HG03432 (cell line): ENCODE measurements around the gene NUP210L.

ENCODE experiments used
- ATAC-seq: cut with Tn5 transposase; IDR thresholded peaks from one replicate; pipeline ENCODE4 v1.9.1; 2021; ENCODE audit warnings: mild to moderate bottlenecking, moderate library complexity; ENCODE audit not compliant: unreplicated experiment

Gene NUP210L

GRCh38 chr1:153968000-153968363 is 186.9 kb downstream of the NUP210L start:
- no peak for ATAC-seq

DNA sequence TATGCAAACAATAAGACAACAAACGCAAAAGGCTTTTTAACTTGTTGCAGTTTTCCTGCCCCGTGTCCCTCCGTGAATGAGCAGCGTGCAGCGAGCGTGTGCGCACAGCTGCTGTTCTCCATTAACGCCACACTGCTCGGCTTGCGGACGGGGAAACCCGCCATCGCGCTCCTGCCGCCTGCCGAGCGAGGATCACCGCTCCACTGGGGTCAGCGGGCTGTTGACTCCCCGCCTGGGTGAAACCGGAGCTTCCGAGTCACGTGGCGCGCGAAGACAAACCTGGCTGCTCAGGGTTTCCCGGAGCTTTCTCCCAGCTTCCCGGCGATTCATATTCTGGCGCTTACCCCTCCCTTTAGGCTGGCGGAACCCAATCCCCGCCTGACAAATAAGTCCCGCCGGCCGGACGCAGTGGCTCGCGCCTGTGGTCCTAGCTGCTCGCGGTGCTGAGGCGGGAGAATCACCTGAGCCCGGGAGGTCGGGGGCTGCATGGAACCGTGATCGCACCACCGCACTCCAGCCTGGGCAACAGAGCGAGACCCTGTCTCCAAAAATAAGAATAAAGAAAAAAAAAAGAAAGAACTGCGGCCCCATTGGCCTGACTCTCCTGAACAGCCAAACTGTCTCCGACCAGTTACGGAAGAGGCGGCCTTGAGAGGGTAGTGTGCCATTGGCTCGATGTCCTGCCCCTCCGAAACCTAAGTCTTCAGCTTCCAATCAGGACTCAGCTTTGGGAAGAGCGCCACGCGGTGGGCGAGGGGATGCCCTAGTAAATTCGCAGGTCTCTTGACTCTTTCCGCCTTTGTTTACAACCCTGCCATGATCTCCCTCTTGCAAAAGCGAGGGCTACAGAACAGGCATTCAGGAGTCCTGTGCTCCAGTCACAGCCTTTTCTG is 187.5 kb downstream of the NUP210L start, which contains the start of gene CREB3L4:
Gene CREB3L4 (plus strand): TSS at position 796 of the 893 bp plus-strand sequence. CDS start 624 bp downstream, outside the sequence.
- peak; percentile 72 for ATAC-seq

DNA sequence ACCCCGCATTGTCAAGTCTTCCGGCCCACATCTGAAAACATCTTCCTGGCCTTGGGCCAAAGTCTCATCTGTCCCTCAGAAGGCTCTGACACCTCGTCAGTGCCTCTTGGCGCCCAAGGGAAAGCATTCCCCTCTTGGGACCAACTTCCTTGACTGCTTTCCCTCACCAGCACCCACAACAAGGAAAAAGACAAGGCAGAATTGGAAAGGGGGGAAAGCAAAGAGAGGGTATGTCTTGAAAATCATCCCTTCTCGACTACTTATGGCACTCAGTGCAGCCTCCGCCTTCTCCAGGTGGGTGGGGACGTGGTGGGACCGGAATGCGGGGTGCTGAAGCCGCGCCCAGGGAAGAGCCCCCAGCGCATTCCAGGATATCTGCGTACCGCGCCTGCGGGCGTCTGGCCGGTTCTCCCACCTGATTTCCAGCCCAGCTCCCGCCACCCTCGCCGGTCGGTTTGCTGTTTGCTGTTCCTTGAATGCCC is 191.0 kb downstream of the NUP210L start:
- no peak for ATAC-seq

DNA sequence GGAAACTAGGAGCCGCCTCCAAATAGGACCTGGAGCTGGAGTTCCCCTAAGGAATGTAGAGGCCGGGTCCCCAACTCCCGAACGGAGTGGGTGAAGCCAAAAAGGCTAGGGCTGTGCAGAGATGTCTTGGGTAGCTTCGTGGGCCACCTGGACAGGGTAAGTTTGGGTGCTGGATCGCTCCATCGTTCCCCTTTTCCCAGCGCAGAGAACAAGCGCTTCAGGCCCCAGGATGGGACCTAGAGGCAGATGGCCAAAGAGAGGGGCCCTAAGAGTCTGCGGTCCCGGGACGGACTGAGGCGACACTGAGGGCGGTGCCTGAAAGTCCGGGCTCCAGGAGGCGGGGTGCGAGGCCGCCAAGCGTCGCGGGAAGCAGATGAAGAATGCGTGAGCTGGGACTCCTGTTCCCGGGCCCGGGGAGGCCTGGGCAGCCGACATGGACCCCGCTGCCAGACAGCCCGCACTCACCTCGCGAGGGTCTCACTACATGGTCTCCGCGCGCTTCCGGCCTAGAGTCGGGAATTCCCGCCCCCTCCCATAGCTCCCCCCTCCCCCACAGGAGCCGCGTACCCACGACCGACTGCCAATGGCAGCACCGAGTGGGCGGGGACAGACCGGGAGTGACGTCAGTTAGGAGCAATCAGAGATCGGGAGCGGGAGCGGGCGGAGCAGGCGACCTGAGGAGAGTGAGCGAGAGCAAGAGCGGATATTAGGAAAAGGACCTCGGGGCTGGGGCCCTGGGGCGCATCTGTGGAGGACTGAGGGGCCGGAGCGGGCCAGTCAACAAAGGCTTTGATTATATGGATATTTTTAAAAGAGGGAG is 191.6 kb downstream of the NUP210L start, which contains the start of gene SLC39A1:
Gene SLC39A1 (minus strand): TSS at position 508 of the 820 bp plus-strand sequence. CDS start 822 bp downstream, outside the sequence.
- ATAC-seq: peak; percentile 50

- ATAC-seq: no peak
These were observed 192.5 kb downstream of the NUP210L start for GRCh38 chr1:153962088-153963029.

DNA sequence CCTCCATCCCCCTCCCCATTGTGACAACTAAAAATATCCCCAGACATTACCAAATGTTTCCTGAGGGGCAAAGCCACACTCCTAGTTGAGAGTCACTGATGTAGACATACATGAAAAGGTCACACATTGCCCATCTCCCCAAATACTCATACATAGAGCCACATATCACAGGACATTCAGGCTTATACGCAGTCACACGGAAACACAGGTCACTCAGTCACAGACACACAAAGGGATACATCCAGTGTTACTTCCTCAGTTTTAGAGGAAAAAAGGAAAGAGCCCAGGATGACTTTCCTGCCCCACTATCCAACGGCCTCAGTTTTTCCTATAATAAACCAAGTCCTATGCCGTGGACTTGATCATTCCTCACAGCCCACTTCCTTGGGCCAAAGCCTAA is 193.5 kb downstream of the NUP210L start:
- no peak for ATAC-seq

DNA sequence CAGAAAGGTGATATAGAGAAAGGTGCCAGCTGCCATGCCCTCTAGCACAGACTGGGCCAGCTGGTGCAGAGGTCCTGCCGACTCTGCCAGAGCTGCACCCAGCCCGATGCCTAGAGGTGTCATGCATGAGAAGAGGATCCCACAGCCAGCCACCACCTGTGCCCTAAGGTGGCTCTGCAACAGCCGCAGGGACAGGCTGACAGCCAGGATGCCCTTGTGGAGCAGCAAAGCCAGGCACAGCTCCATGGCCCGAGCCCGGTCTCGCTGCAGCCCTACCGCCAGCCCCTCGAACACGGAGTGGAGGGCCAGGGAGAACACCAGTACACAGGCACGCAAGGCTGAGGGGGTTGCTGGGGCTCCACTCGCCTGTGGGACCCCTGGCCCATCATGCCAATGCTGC is 194.7 kb downstream of the NUP210L start:
- ATAC-seq: no peak

- no peak for ATAC-seq
These were observed 195.4 kb downstream of the NUP210L start for GRCh38 chr1:153959454-153959853.

DNA sequence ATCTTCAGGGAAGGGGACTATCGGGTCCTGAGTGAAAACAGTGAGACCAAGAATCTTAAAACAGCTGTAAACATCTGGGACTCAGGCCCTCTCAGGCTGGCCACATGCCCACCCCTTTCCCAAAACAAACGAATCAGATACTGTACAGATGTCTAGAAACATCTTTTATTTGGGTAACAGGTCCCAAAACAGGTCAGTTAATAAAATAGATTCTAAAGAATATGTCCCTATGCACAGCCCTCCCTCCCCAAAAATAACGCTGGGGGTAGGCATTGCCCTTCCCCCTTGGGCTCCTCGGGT is 196.0 kb downstream of the NUP210L start:
- ATAC-seq: no peak

- ATAC-seq: peak; percentile 69
These were observed 196.5 kb downstream of the NUP210L start, which contains the start of gene CRTC2 for GRCh38 chr1:153958111-153958960. Gene CRTC2, minus strand, starts transcription at chr1:153958612. Its CDS starts 115 bp downstream, at chr1:153958497.

- peak; percentile 11 for ATAC-seq
These were observed 197.1 kb downstream of the NUP210L start for GRCh38 chr1:153957744-153958110.

- ATAC-seq: no peak
These were observed 197.7 kb downstream of the NUP210L start for GRCh38 chr1:153956997-153957715.

GRCh38 chr1:153954826-153955225 is 200.0 kb downstream of the NUP210L start:
- ATAC-seq: no peak

DNA sequence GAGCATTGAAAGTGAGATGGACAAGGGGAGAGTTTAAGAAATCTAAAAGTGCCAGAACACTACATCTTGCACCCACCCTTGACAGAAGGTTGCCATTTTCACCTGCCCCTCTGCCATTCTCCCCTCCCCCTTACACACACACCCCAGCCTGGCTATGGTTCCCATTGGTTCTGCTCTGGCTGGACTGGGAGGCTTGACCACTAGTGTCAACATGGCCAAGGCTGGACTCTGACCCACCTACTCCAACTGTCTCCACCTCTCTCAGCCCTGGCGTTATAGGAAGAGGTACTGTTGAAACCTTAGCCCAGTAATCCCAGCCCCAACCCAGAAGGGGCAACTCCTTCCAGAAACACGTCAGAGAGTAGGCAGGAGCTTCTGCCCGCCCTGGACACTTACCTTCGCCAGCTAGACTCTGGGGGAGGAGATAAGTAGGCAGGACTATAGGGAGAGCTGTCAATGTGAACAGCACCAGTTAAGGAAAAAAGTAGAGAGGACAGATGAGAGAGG is 201.0 kb downstream of the NUP210L start:
- no peak for ATAC-seq

DNA sequence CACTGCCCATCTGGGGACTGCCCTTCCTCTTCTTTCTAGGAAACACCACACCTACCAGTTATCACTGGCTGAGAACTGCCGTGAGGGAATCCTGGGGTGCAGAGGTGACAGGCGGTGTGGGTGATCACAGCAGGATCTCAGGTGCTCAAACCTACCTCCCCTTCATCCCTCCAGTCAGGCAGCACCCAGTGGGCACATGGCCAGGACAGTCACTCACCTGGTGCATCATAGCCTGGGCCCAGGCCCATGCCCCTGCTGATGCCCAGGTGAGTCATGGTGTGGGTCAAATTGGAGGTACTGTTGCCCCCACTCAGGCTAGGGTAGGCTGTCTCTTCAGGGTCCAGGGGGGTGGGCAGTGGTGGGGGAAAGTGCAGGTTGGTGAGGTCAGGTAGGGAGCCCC is 203.1 kb downstream of the NUP210L start:
- ATAC-seq: no peak

GRCh38 chr1:153951183-153951582 is 203.7 kb downstream of the NUP210L start:
- no peak for ATAC-seq

- peak; percentile 73 for ATAC-seq
These were observed 208.1 kb downstream of the NUP210L start, which contains the start of gene DENND4B for GRCh38 chr1:153946622-153947241. Gene DENND4B, minus strand, starts transcription at chr1:153946718. Its CDS starts 2,344 bp downstream, at chr1:153944374.
